GM20000 (cell line): ENCODE results near the gene ROBO3.

Source experiments
- DNase-seq: peaks from one replicate; pipeline ENCODE4 v3.0.0; 2012; ENCODE audit warnings: low spot score
- CTCF ChIP-seq: IDR thresholded peaks from 2 replicates; pipeline ENCODE4 v1.5.1; 2012; ENCODE audit warnings: mild to moderate bottlenecking, control low read depth; ENCODE audit errors: extremely low read depth, missing control alignments

ROBO3 gene

DNA sequence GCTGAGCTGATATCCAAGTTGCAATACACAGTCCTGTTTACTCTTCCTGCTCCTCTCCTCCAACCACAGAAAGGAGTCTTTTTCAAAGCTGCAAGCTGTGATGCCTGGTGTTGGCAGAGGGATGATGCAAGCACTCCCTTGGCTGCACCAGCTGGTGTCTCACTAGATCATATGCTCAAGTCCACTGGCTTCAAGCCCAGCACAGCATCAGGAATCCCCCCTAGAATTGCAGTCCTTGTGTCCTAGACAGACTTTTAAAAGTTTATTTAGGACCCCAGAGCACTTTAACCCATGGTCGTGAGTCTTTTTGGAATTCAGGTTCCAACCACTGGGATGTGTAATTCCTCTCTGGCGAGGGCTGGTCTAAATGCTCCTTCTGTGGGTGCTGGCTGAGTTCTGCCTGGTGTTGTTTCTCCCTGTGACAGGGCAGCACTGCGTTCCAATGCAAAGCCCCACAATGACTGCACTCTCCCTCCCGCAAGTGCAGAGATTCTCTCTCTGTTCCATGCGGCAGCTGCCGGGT is 51.9 kb downstream of the ROBO3 start:
- no peak for DNase-seq
- no peak for TF ChIP-seq CTCF

- DNase-seq: no peak
- no peak for TF ChIP-seq CTCF
These were observed 53.7 kb downstream of the ROBO3 start, which contains the start of gene HEPN1 for GRCh38 chr11:124918950-124919349. Gene HEPN1 (plus strand): TSS chr11:124919250.

DNA sequence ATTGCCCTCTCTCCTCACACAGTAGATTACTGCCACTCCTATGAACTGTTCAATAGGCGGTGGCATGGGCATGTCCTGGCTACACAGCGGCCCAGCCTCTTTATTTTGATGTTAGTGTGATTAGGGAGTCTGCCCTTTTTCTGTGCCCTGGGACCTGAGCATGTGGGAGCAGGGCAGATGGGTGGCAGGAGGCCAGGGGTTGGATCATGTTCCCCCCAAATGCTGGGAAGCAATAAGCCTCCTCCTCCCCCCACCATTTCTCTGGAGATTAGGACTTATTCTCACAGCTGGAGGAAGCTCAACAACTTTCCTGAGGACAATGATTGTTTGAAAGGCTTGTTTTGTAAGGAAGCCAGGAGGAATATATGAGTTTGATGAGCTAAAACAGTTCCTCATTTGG is 54.7 kb downstream of the ROBO3 start:
- no peak for TF ChIP-seq CTCF
- no peak for DNase-seq

GRCh38 chr11:124920356-124920755 is 55.1 kb downstream of the ROBO3 start:
- no peak for DNase-seq
- no peak for TF ChIP-seq CTCF

GRCh38 chr11:124920870-124921609 is 55.8 kb downstream of the ROBO3 start:
- TF ChIP-seq CTCF: no peak
- peak; percentile 82 for DNase-seq

DNA sequence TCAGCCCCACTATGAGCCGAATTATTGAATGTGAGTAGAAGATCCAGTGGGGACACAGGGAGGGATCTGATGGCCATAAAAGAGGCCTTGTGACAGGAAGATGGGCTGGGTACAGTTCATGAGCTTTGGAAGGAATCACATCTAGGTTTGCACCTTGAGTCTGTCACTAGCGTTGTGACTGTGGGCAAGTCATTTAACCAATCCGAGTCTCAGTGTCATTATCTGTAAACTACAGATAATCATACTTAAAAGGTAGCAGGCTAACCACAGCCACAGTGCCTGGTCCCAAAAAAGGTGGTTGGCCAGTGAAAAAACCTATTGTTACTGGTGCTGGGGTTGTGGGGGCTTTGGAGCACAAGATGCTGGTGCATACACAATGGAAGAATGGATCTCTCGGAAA is 57.6 kb downstream of the ROBO3 start:
- TF ChIP-seq CTCF: no peak
- DNase-seq: no peak

DNA sequence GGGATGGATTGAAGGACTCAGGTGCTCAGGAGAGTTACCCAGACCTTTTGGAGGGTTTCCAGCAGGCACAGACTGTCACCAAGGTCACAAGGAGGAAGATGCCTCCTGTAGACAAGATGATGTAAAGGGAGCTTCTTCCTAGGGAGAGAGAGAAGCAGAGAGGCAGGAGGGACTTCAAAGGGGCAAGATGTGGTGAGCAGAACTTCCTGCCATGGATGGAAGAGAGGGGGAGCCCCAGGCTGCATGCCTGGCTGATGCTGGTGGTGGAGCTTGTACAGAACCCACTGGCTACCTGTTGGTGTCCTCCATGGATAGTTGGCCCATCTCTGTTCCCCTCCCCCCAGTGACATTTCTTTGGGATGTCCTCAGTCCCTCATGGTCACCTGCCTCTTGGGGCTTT is 58.1 kb downstream of the ROBO3 start:
- DNase-seq: no peak
- TF ChIP-seq CTCF: no peak
